GM23338 (cell line): ENCODE results near the gene UBASH3A. TPM values are rescaled to one million over a fixed set of nuclear protein-coding genes. Genes with fewer than 3 reads are reported as not detected.

Source experiments
- ATAC-seq: fragments of 200-7000 bp; cut with Tn5 transposase; 3 replicates; pipeline ENCODE4 v1.9.1; 2020
- DNase-seq: peaks from one replicate; pipeline ENCODE4 v3.0.0-alpha.2; 2015; ENCODE audit warnings: low spot score
- H2AFZ ChIP-seq: fragments of 200-600 bp; sonication (generic); 2 replicates; pipeline ENCODE4 v1.8.0; 2016; ENCODE audit warnings: antibody characterized with exemption, mild to moderate bottlenecking, moderate library complexity
- H3F3A ChIP-seq: fragments of 200-600 bp; sonication (generic); replicated peaks from 2 replicates; pipeline ENCODE4 v1.8.0; 2017; ENCODE audit warnings: antibody characterized with exemption, mixed run types, low read depth
- H3K27ac ChIP-seq: fragments of 200-600 bp; sonication (generic); 2 replicates; pipeline ENCODE4 v1.6.1; 2016; ENCODE audit warnings: low read depth
- H3K27me3 ChIP-seq: fragments of 200-600 bp; sonication (generic); 2 replicates; pipeline ENCODE4 v1.8.0; 2016; ENCODE audit warnings: mild to moderate bottlenecking, mixed run types, moderate library complexity; ENCODE audit not compliant: insufficient read depth
- H3K36me3 ChIP-seq: fragments of 200-600 bp; sonication (generic); 2 replicates; pipeline ENCODE4 v1.8.0; 2016; ENCODE audit warnings: mild to moderate bottlenecking; ENCODE audit not compliant: insufficient read depth
- H3K4me1 ChIP-seq: fragments of 200-600 bp; sonication (generic); 2 replicates; pipeline ENCODE4 v1.8.0; 2016; ENCODE audit warnings: mild to moderate bottlenecking, moderate library complexity; ENCODE audit not compliant: insufficient read depth
- H3K4me2 ChIP-seq: fragments of 200-600 bp; sonication (generic); 2 replicates; pipeline ENCODE4 v1.7.1; 2017; ENCODE audit warnings: mixed run types
- H3K4me3 ChIP-seq: fragments of 200-600 bp; sonication (generic); 2 replicates; pipeline ENCODE4 v1.6.1; 2016; ENCODE audit warnings: mixed run types
- H3K79me2 ChIP-seq: fragments of 200-600 bp; sonication (generic); replicated peaks from 2 replicates; pipeline ENCODE4 v1.8.0; 2017; ENCODE audit warnings: mild to moderate bottlenecking; ENCODE audit not compliant: insufficient read depth
- H3K9me2 ChIP-seq: fragments of 200-600 bp; sonication (generic); 2 replicates; pipeline ENCODE4 v1.8.0; 2017; ENCODE audit not compliant: insufficient read depth
- H4K20me1 ChIP-seq: fragments of 200-600 bp; sonication (generic); replicated peaks from 2 replicates; pipeline ENCODE4 v1.8.0; 2017; ENCODE audit warnings: mild to moderate bottlenecking; ENCODE audit not compliant: insufficient read depth
- H3K27ac Mint-ChIP-seq: 2 replicates; pipeline ENCODE4 v1.8.0; 2020; ENCODE audit warnings: inconsistent platforms, mild to moderate bottlenecking, moderate library complexity, mixed read lengths
- H3K27me3 Mint-ChIP-seq: 3 replicates; pipeline ENCODE4 v1.8.0; 2022; ENCODE audit warnings: low read depth, mild to moderate bottlenecking, moderate library complexity, mixed read lengths, inconsistent platforms; ENCODE audit not compliant: insufficient read depth, poor library complexity
- H3K36me3 Mint-ChIP-seq: 3 replicates; pipeline ENCODE4 v1.8.0; 2021; ENCODE audit warnings: low read depth, mild to moderate bottlenecking, inconsistent platforms, moderate library complexity, mixed read lengths
- H3K4me1 Mint-ChIP-seq: 3 replicates; pipeline ENCODE4 v1.8.0; 2020; ENCODE audit warnings: mild to moderate bottlenecking, inconsistent platforms, mixed read lengths
- H3K4me3 Mint-ChIP-seq: 3 replicates; pipeline ENCODE4 v1.8.0; 2021; ENCODE audit warnings: moderate library complexity, mild to moderate bottlenecking, inconsistent platforms, mixed read lengths
- H3K9me3 Mint-ChIP-seq: 3 replicates; pipeline ENCODE4 v1.8.0; 2020; ENCODE audit warnings: moderate library complexity, mild to moderate bottlenecking, inconsistent platforms, mixed read lengths
- CREB1 ChIP-seq: fragments of 250-450 bp; sonication (Bioruptor Pico); IDR thresholded peaks from 2 replicates; pipeline ENCODE4 v1.5.0; 2020; ENCODE audit warnings: low read depth, mild to moderate bottlenecking, moderate library complexity
- CTCF ChIP-seq, 2 experiments: fragments of 200-600 bp in 1 of 2; sonication (generic) in 1 of 2; conservative IDR thresholded peaks; 2 replicates each; pipeline versions ENCODE4 v1.5.1 to v1.6.1; 2016 to 2017; ENCODE audit warnings: antibody characterized with exemption in 2 of 2, low read depth in 2 of 2, mild to moderate bottlenecking in 2 of 2, moderate library complexity in 1 of 2
- ETS1 ChIP-seq: IDR thresholded peaks from 2 replicates; pipeline ENCODE4 v1.6.1; 2016; ENCODE audit warnings: antibody characterized with exemption
- EZH2 ChIP-seq: fragments of 200-600 bp; sonication (generic); IDR thresholded peaks from one replicate; pipeline ENCODE4 v1.8.0; 2017; ENCODE audit warnings: antibody characterized with exemption, mild to moderate bottlenecking, low read depth; ENCODE audit not compliant: unreplicated experiment
- EZH2phosphoT487 ChIP-seq: fragments of 200-600 bp; sonication (generic); IDR thresholded peaks from one replicate; pipeline ENCODE4 v1.8.1; 2018; ENCODE audit warnings: antibody characterized with exemption; ENCODE audit not compliant: unreplicated experiment
- JUNB ChIP-seq: IDR thresholded peaks from one replicate; pipeline ENCODE4 v1.6.1; 2016; ENCODE audit warnings: antibody characterized with exemption; ENCODE audit not compliant: unreplicated experiment
- NANOG ChIP-seq: IDR thresholded peaks from 2 replicates; pipeline ENCODE4 v1.6.1; 2016; ENCODE audit warnings: antibody characterized with exemption, borderline replicate concordance
- REST ChIP-seq: IDR thresholded peaks from one replicate; pipeline ENCODE4 v1.6.1; 2018; ENCODE audit warnings: antibody characterized with exemption; ENCODE audit not compliant: unreplicated experiment
- ZNF114 ChIP-seq: fragments of 250-450 bp; sonication (Bioruptor Pico); IDR thresholded peaks from 2 replicates; pipeline ENCODE4 v1.5.0; 2020; ENCODE audit warnings: mild to moderate bottlenecking, moderate library complexity
- ZNF331 ChIP-seq: fragments of 250-450 bp; sonication (Bioruptor Pico); IDR thresholded peaks from 2 replicates; pipeline ENCODE4 v1.5.0; 2020; ENCODE audit warnings: low read depth, mild to moderate bottlenecking, moderate library complexity
- ZNF462 ChIP-seq: fragments of 250-450 bp; sonication (Bioruptor Pico); IDR thresholded peaks from 2 replicates; pipeline ENCODE4 v1.5.0; 2020; ENCODE audit warnings: mild to moderate bottlenecking, moderate library complexity
- polyA plus RNA-seq: library from polyadenylated mRNA; unstranded; fragments of >200 nt; fragmentation: Nextera tagmentation; extraction: Ambion mirVana; gene quantifications from 2 replicates; pipeline ENCODE4 v1.2.1, GENCODE V29; 2016
- total RNA-seq: library from RNA; depleted of rRNA; stranded (reverse); fragments of >200 nt; shearing (Covaris generic); gene quantifications from 2 replicates; pipeline ENCODE4 v1.2.3, GENCODE V29; 2014

Gene UBASH3A
- total and polyA plus RNA-seq, 2 experiments from 2014 or later, result not detected

GRCh38 chr21:42392731-42393442 lies 10.8 kb upstream of the UBASH3A start (continued):
- TF ChIP-seq CTCF (conservative IDR thresholded peaks at IDR 0.05; ENCODE audit: low read depth in 2 of 2) (no peak), NANOG (no peak), CREB1 (no peak), ZNF331 (CRISPR knock-in tag) (no peak), EZH2 (no peak), JUNB (no peak)

- H3K36me3 Mint-ChIP-seq, result peaks cover 8% of the 10 kb centered on the region; the same call in 1 of the 3 replicates
- Histone ChIP-seq H3F3A (peaks cover 5% of the 10 kb centered on the region; the same call in 1 of the 2 replicates), H3K9me2 (no peaks in the 10 kb centered on the region), H3K36me3 (no peaks in the 10 kb centered on the region), H3K79me2 (no peaks in the 10 kb centered on the region), H2AFZ (no peak overlapping the region), H3K4me3 (no peak overlapping the region), H3K27me3 (no peaks in the 10 kb centered on the region), H4K20me1 (no peaks in the 10 kb centered on the region), H3K4me1 (peaks cover 6% of the 10 kb centered on the region), H3K4me2 (no peak overlapping the region), H3K27ac (no peak overlapping the region)
- H3K9me3 Mint-ChIP-seq, result peaks cover 4% of the 10 kb centered on the region; the same call in 2 of the 3 replicates
- H3K27ac Mint-ChIP-seq, result no peak overlapping the region
- peaks cover 20% of the 10 kb centered on the region for H3K4me1 Mint-ChIP-seq
- H3K4me3 Mint-ChIP-seq, result no peak overlapping the region
- ATAC-seq (no peak), DNase-seq (no peak)
- peaks cover 10% of the 10 kb centered on the region for H3K27me3 Mint-ChIP-seq
- TF ChIP-seq ZNF331 (CRISPR knock-in tag) (no peak), ZNF114 (CRISPR knock-in tag) (no peak), ZNF462 (no peak), CREB1 (no peak), REST (no peak), ETS1 (no peak), JUNB (no peak), EZH2phosphoT487 (no peak), NANOG (no peak)
These were observed 10.2 kb upstream of the UBASH3A start for GRCh38 chr21:42393443-42393950.
